CD14-positive monocyte (primary cell): Measurements from ENCODE around the gene THUMPD2. TPM values are rescaled to one million over a fixed set of nuclear protein-coding genes. Genes with fewer than 3 reads are reported as not detected.

Source experiments
- DNase-seq, 3 donors: peaks; one replicate each; pipeline ENCODE4 v3.0.0-alpha.2; 2011 to 2022
- H2AFZ ChIP-seq: 2 replicates; pipeline ENCODE4 v1.6.0; 2012; ENCODE audit warnings: mild to moderate bottlenecking, low read depth, low read length, inconsistent platforms; ENCODE audit not compliant: insufficient read depth, poor library complexity, severe bottlenecking
- H3K27ac ChIP-seq, 2 donors: 1 replicate in 1 of 2; 2 replicates in 1 of 2; pipeline ENCODE4 v1.5.1; 2012 to 2013; ENCODE audit warnings: low read length in 2 of 2, control low read depth in 1 of 2, inconsistent platforms in 1 of 2, low read depth in 1 of 2, mild to moderate bottlenecking in 1 of 2
- H3K27me3 ChIP-seq, 2 donors: one replicate each; pipeline versions ENCODE4 v1.6.0 to v1.6.1; 2011 to 2013; ENCODE audit warnings: low read length in 2 of 2; ENCODE audit not compliant: control insufficient read depth in 2 of 2, insufficient read depth in 2 of 2
- H3K36me3 ChIP-seq, 2 donors: replicated peaks in 1 of 2; 1 replicate in 1 of 2; 2 replicates in 1 of 2; pipeline versions ENCODE4 v1.5.1 to v1.6.1; 2012 to 2013; ENCODE audit warnings: low read length in 2 of 2, control low read depth in 1 of 2, inconsistent platforms in 1 of 2, mild to moderate bottlenecking in 1 of 2; ENCODE audit not compliant: insufficient read depth in 2 of 2, control insufficient read depth in 1 of 2
- H3K4me1 ChIP-seq, 2 donors: 1 replicate in 1 of 2; 2 replicates in 1 of 2; pipeline versions ENCODE4 v1.5.1 to v1.6.1; 2012 to 2013; ENCODE audit warnings: low read length in 2 of 2, control low read depth in 1 of 2, inconsistent platforms in 1 of 2, mild to moderate bottlenecking in 1 of 2, moderate library complexity in 1 of 2; ENCODE audit not compliant: insufficient read depth in 2 of 2, control insufficient read depth in 1 of 2
- H3K4me2 ChIP-seq: replicated peaks from 2 replicates; pipeline ENCODE3; 2012; ENCODE audit warnings: low read length, moderate library complexity, mild to moderate bottlenecking; ENCODE audit not compliant: poor library complexity, severe bottlenecking; ENCODE audit errors: extremely low read depth
- H3K4me3 ChIP-seq, 3 experiments: fragments of 200-600 bp in 1 of 3; sonication (generic) in 1 of 3; replicated peaks in 1 of 3; 1 replicate in 2 of 3; 2 replicates in 1 of 3; pipeline ENCODE4 v1.5.1; 2011 to 2013; ENCODE audit warnings: low read length in 3 of 3, mild to moderate bottlenecking in 3 of 3, control low read depth in 2 of 3, low read depth in 2 of 3, inconsistent platforms in 1 of 3, moderate library complexity in 1 of 3
- H3K79me2 ChIP-seq: 2 replicates; pipeline ENCODE4 v1.6.0; 2012; ENCODE audit warnings: mild to moderate bottlenecking, control low read depth, inconsistent platforms, low read length, moderate library complexity; ENCODE audit not compliant: insufficient read depth
- H3K9ac ChIP-seq: 2 replicates; pipeline ENCODE4 v1.6.0; 2017; ENCODE audit warnings: low read length, mild to moderate bottlenecking; ENCODE audit not compliant: insufficient read depth, poor library complexity, severe bottlenecking
- H3K9me3 ChIP-seq, 2 donors: replicated peaks in 1 of 2; 1 replicate in 1 of 2; 2 replicates in 1 of 2; pipeline versions ENCODE4 v1.5.1 to v1.6.1; 2012 to 2013; ENCODE audit warnings: low read length in 2 of 2, control low read depth in 1 of 2; ENCODE audit not compliant: control insufficient read depth in 1 of 2, insufficient read depth in 1 of 2
- H4K20me1 ChIP-seq: 2 replicates; pipeline ENCODE4 v1.6.0; 2012; ENCODE audit warnings: mild to moderate bottlenecking, low read length, control low read depth, moderate library complexity; ENCODE audit not compliant: insufficient read depth
- H3K27ac Mint-ChIP-seq, 7 donors: one replicate each; pipeline ENCODE4 v1.8.0; 2020; ENCODE audit warnings: mild to moderate bottlenecking in 7 of 7, mixed read lengths in 7 of 7, moderate library complexity in 6 of 7, inconsistent platforms in 2 of 7
- H3K27me3 Mint-ChIP-seq, 3 donors: one replicate each; pipeline ENCODE4 v1.8.0; 2021 to 2022; ENCODE audit warnings: low read depth in 3 of 3, mild to moderate bottlenecking in 3 of 3, mixed read lengths in 3 of 3, moderate library complexity in 3 of 3, inconsistent platforms in 1 of 3
- H3K36me3 Mint-ChIP-seq, 2 donors: one replicate each; pipeline ENCODE4 v1.8.0; 2020; ENCODE audit warnings: mixed read lengths in 2 of 2, inconsistent platforms in 1 of 2, mild to moderate bottlenecking in 1 of 2
- H3K4me1 Mint-ChIP-seq: one replicate; pipeline ENCODE4 v1.8.0; 2020; ENCODE audit warnings: mild to moderate bottlenecking, mixed read lengths
- H3K4me3 Mint-ChIP-seq, 2 donors: one replicate each; pipeline ENCODE4 v1.8.0; 2020; ENCODE audit warnings: mild to moderate bottlenecking in 2 of 2, mixed read lengths in 2 of 2, moderate library complexity in 1 of 2
- H3K9me3 Mint-ChIP-seq, 7 donors: one replicate each; pipeline ENCODE4 v1.8.0; 2020 to 2022; ENCODE audit warnings: mixed read lengths in 7 of 7, mild to moderate bottlenecking in 6 of 7, moderate library complexity in 6 of 7, inconsistent platforms in 2 of 7
- CTCF ChIP-seq: fragments of 200-600 bp; IDR thresholded peaks from one replicate; pipeline ENCODE4 v1.8.0; 2022; ENCODE audit warnings: antibody characterized with exemption, mild to moderate bottlenecking
- WGBS: methylation state at CpG from one replicate; pipeline ENCODE4 v1.1.5; 2013; ENCODE audit warnings: missing lambda C conversion rate; ENCODE audit not compliant: insufficient coverage; 5-methylcytosine and 5-hydroxymethylcytosine counted together
- intact Hi-C, 2 donors: fragments of 100-400 bp; cut with micrococcal nuclease; formaldehyde crosslinking; loops; one replicate each; pipeline versions ENCODE4 v1.15.0 to v1.15.1; 2023
- polyA plus RNA-seq, 3 donors: library from polyadenylated mRNA; depleted of rRNA in 1 of 3; unstranded in 2 of 3; stranded (reverse) in 1 of 3; fragments of 300-500 nt in 2 of 3; fragments of >200 nt in 1 of 3; fragmentation: Illumina TruSeq in 2 of 3; gene quantifications; 1 replicate in 2 of 3; 2 replicates in 1 of 3; pipeline ENCODE4 v1.2.3, GENCODE V29; 2012 to 2021

Gene THUMPD2
- polyA plus RNA-seq, 3 donors: 2.8 to 5.9 (median 4.2) TPM

DNA sequence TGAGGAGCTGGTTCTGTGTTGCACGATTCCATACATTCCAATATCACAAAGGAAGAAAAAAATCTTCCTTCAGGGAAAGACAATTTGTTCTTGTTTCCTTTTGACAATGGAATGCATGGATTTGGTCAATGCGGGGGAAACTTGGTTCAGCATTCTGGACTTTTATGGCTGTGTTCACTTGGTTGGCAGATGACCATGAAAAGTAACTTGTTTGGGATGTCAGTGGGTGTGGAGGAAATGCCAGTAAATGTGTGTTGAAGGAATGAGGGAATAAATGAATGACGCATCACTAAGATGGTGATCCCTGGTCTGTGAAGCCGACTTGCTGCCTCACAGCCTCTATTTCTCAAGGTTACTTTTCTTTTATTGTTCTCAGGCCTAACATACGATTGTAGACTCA, 53.7 kb downstream of the THUMPD2 start:
- Histone ChIP-seq H3K36me3 (no peaks in the 10 kb centered on the region), H2AFZ (no peak overlapping the region), H3K27ac (no peak overlapping the region), H3K4me1 (no peaks in the 10 kb centered on the region), H3K79me2 (no peaks in the 10 kb centered on the region), H3K4me3 (no peak overlapping the region), H3K9ac (no peak overlapping the region), H4K20me1 (no peaks in the 10 kb centered on the region), H3K27me3 (no peaks in the 10 kb centered on the region), H3K9me3 (no peaks in the 10 kb centered on the region), H3K4me2 (no peak overlapping the region)
- no peaks in the 10 kb centered on the region for H3K36me3 Mint-ChIP-seq
- H3K27me3 Mint-ChIP-seq: peaks cover 0 to 4% (median 1%) of the 10 kb centered on the region in 3 donors
- no peak overlapping the region for H3K4me3 Mint-ChIP-seq
- no peak for DNase-seq
- intact Hi-C loops: no loop called here
- no peak overlapping the region for H3K27ac Mint-ChIP-seq
- peaks cover 0 to 2% (median 0%) of the 10 kb centered on the region in 7 donors for H3K9me3 Mint-ChIP-seq
- H3K4me1 Mint-ChIP-seq: peaks cover 2% of the 10 kb centered on the region
- TF ChIP-seq CTCF: no peak
- WGBS: 94% methylated on average over 3 of the region's 5 CpGs

DNA sequence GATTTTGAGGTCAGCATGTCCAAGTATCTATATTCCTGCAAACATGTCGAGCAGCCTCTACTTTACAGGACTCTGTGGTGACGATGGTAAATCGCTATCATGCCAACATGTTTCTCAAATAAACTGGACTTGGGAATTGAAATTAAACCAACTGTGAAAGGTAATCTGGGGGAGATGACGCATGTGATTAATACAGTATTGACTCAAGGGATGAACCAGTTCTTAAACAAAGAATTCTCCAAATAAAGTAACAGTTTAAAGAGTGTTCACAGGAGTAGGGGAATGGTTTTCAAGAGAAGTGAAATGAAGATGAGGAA, 54.3 kb downstream of the THUMPD2 start:
- no peaks in the 10 kb centered on the region for H4K20me1 ChIP-seq
- no peaks in the 10 kb centered on the region for H3K36me3 ChIP-seq
- no peak overlapping the region for H3K27ac Mint-ChIP-seq
- no peak overlapping the region for H3K4me2 ChIP-seq
- H3K9ac ChIP-seq: no peak overlapping the region
- H3K9me3 Mint-ChIP-seq: peaks cover 0 to 2% (median 0%) of the 10 kb centered on the region in 7 donors
- DNase-seq: no peak
- no peaks in the 10 kb centered on the region for H3K4me1 ChIP-seq
- H3K9me3 ChIP-seq: no peaks in the 10 kb centered on the region
- H3K4me1 Mint-ChIP-seq: peaks cover 2% of the 10 kb centered on the region
- no peak overlapping the region for H2AFZ ChIP-seq
- no peaks in the 10 kb centered on the region for H3K36me3 Mint-ChIP-seq
- H3K4me3 Mint-ChIP-seq: no peak overlapping the region
- no peak overlapping the region for H3K4me3 ChIP-seq
- H3K27me3 Mint-ChIP-seq: peaks cover 0 to 4% (median 0%) of the 10 kb centered on the region in 3 donors
- no peak overlapping the region for H3K27ac ChIP-seq
- intact Hi-C loops: no loop called here
- WGBS: no CpG with 5 or more reads among the region's 4 CpGs
- no peak for TF ChIP-seq CTCF
- no peaks in the 10 kb centered on the region for H3K79me2 ChIP-seq
- no peaks in the 10 kb centered on the region for H3K27me3 ChIP-seq
